Colonic mucosa (tissue), 4 donors: Measurements from ENCODE around the gene RBBP4. TPM values are rescaled to one million over a fixed set of nuclear protein-coding genes. Genes with fewer than 3 reads are reported as not detected.

Source experiments
- DNase-seq: peaks from one replicate; pipeline ENCODE4 v3.0.0-alpha.2; 2020
- H3K27ac ChIP-seq: fragments of 200-600 bp; one replicate; pipeline ENCODE4 v1.8.0; 2021
- H3K27me3 ChIP-seq: fragments of 200-600 bp; one replicate; pipeline ENCODE4 v1.8.0; 2021
- H3K36me3 ChIP-seq: fragments of 200-600 bp; one replicate; pipeline ENCODE4 v1.8.0; 2021
- H3K4me1 ChIP-seq: fragments of 200-600 bp; one replicate; pipeline ENCODE4 v1.8.0; 2021; ENCODE audit warnings: mild to moderate bottlenecking
- H3K4me3 ChIP-seq: fragments of 200-600 bp; one replicate; pipeline ENCODE4 v1.8.0; 2021
- H3K9ac ChIP-seq, 2 donors: one replicate each; pipeline ENCODE4 v1.7.0; 2013; ENCODE audit warnings: control low read depth in 2 of 2, low read depth in 2 of 2, low read length in 2 of 2
- H3K9me3 ChIP-seq: fragments of 200-600 bp; one replicate; pipeline ENCODE4 v1.8.0; 2021
- CTCF ChIP-seq: fragments of 200-600 bp; IDR thresholded peaks from one replicate; pipeline ENCODE4 v1.8.0; 2022; ENCODE audit warnings: antibody characterized with exemption, mild to moderate bottlenecking
- intact Hi-C: fragments of 100-400 bp; cut with DNase I; formaldehyde crosslinking; loops from one replicate; pipeline ENCODE4 v1.14.1; 2022
- total RNA-seq, 2 donors: library from RNA; stranded (reverse); fragmentation: NEBNext Ultra II Directional in 1 of 2; extraction: Animal tissue kit (Norgen Biotek cat#: 25700) in 1 of 2; gene quantifications; one replicate each; pipeline ENCODE4 v1.2.1, GENCODE V29; 2021
- donor health status: healthy.
- donor health status: DM: no; HTN: no; CAD: no.
- donor health status: DM: no; HTN: no; CAD: no.

Gene RBBP4
- total RNA-seq, 2 donors from 2014 or later: 155 to 171 TPM

DNA sequence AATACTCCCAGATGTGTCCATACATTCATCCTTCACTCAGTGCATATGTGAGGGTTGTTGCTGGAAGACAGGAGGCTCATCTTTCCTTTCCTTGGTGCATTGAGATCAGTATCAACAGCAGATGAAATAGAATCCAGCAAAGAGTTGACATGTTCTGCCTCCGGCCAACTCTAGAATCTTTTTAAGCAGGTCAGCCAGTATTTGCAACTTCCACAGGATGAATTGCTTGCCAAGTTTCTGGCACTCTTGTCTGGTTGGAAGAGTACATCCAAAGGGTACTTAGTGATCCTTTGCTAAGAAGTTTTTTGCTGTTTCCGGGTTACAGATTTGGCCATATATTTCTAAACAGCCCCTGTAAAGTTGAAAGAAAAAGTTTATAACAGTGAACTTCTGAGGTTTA lies 30.5 kb downstream of the RBBP4 start:
- H3K27ac ChIP-seq: peak overlapping the region; percentile 17
- no peak overlapping the region for H3K9ac ChIP-seq
- DNase-seq: no peak
- no peak for TF ChIP-seq CTCF
- no peaks in the 10 kb centered on the region for H3K9me3 ChIP-seq
- intact Hi-C loops: no loop called here
- H3K4me1 ChIP-seq: peaks cover 7% of the 10 kb centered on the region
- no peaks in the 10 kb centered on the region for H3K27me3 ChIP-seq
- no peak overlapping the region for H3K4me3 ChIP-seq
- H3K36me3 ChIP-seq: peaks cover 6% of the 10 kb centered on the region

GRCh38 chr1:32681999-32682398 lies 31.0 kb downstream of the RBBP4 start:
- no peaks in the 10 kb centered on the region for H3K27me3 ChIP-seq
- H3K36me3 ChIP-seq: peaks cover 6% of the 10 kb centered on the region
- peak overlapping the region; percentile 17 for H3K27ac ChIP-seq
- H3K4me3 ChIP-seq: no peak overlapping the region
- no peaks in the 10 kb centered on the region for H3K9me3 ChIP-seq
- no peak overlapping the region for H3K9ac ChIP-seq
- no peak for TF ChIP-seq CTCF
- DNase-seq: no peak
- H3K4me1 ChIP-seq: peaks cover 7% of the 10 kb centered on the region
- intact Hi-C loops: no loop called here

GRCh38 chr1:32683397-32683796 lies 32.4 kb downstream of the RBBP4 start:
- no peak for DNase-seq
- TF ChIP-seq CTCF: no peak
- peaks cover 6% of the 10 kb centered on the region for H3K36me3 ChIP-seq
- no peak overlapping the region for H3K4me3 ChIP-seq
- H3K9ac ChIP-seq: no peak overlapping the region
- H3K27ac ChIP-seq: no peak overlapping the region
- intact Hi-C loops: no loop called here
- H3K4me1 ChIP-seq: peaks cover 7% of the 10 kb centered on the region
- H3K27me3 ChIP-seq: no peaks in the 10 kb centered on the region
- H3K9me3 ChIP-seq: no peaks in the 10 kb centered on the region

GRCh38 chr1:32684167-32684811 lies 33.3 kb downstream of the RBBP4 start:
- Histone ChIP-seq H3K27me3 (no peaks in the 10 kb centered on the region), H3K36me3 (peaks cover 3% of the 10 kb centered on the region), H3K9ac (no peak overlapping the region), H3K9me3 (no peaks in the 10 kb centered on the region), H3K4me3 (no peak overlapping the region), H3K27ac (no peak overlapping the region), H3K4me1 (peaks cover 7% of the 10 kb centered on the region)
- intact Hi-C loops: no loop called here
- DNase-seq: peak; percentile 50
- TF ChIP-seq CTCF: no peak

- no peak for DNase-seq
- Histone ChIP-seq H3K9me3 (no peaks in the 10 kb centered on the region), H3K4me1 (peaks cover 7% of the 10 kb centered on the region), H3K27ac (no peak overlapping the region), H3K9ac (no peak overlapping the region), H3K4me3 (no peak overlapping the region), H3K36me3 (no peaks in the 10 kb centered on the region), H3K27me3 (no peaks in the 10 kb centered on the region)
- intact Hi-C loops: no loop called here
- no peak for TF ChIP-seq CTCF
Measured at GRCh38 chr1:32685498-32685897, 34.5 kb downstream of the RBBP4 start.
